ENCODE data around the gene TTYH2. TPM values are rescaled to one million over a fixed set of nuclear protein-coding genes. Genes with fewer than 3 reads are reported as not detected.
A peak's percentile ranks its signal among the peaks of the same experiment; 100 is the strongest.

The TTYH2 gene
- polyA plus RNA-seq, 3 donors = 12.3 to 57.4 (median 18.7) TPM

DNA sequence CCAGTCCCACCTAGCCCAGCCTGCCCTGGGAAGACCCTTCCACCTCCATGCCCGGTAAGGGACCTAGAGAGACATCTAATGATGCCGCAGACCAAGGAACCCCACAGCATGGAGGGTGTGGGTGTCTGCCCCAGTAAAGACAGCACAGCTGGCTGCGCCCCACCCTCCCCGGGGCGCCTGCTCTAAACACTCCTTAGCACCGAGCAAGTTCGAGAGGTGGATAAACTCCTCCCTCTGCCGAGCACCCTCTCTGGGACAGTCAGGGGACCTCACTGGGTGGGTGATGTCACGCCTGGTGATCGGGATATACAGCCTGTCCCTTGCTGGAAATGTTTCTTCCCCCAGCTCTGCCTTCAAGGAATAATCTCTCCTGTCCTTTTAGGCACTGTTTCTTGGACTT lies 43.9 kb downstream of the TTYH2 start:
- H3K4me2 ChIP-seq (replicated peaks; ENCODE audit: extremely low read depth, low read length, poor library complexity, severe bottlenecking) = no peak overlapping the region
- no peaks in the 10 kb centered on the region for H3K4me1 Mint-ChIP-seq
- intact Hi-C loops (cut with micrococcal nuclease) = no loop called here
- H4K20me1 ChIP-seq (ENCODE audit: insufficient read depth, low read length) = no peaks in the 10 kb centered on the region
- H3K9ac ChIP-seq (ENCODE audit: insufficient read depth, low read length, poor library complexity, severe bottlenecking) = no peak overlapping the region
- H3K36me3 Mint-ChIP-seq = peaks cover 58 to 78% of the 10 kb centered on the region in 2 donors
- no peak for DNase-seq
- WGBS (ENCODE audit: insufficient coverage) = 92% methylated on average over 2 of the region's 10 CpGs
- no peak overlapping the region for H3K27ac Mint-ChIP-seq
- no peaks in the 10 kb centered on the region for H3K79me2 ChIP-seq (ENCODE audit: insufficient read depth, low read length)
- H3K27me3 ChIP-seq (ENCODE audit: control insufficient read depth in 2 of 2, insufficient read depth in 2 of 2, low read length in 2 of 2) = no peaks in the 10 kb centered on the region
- H3K4me3 Mint-ChIP-seq = no peak overlapping the region
- no peaks in the 10 kb centered on the region for H3K9me3 Mint-ChIP-seq
- H3K4me3 ChIP-seq (replicated peaks in 1 of 3; ENCODE audit: low read depth in 2 of 3, low read length in 3 of 3) = no peak overlapping the region
- H3K27me3 Mint-ChIP-seq (ENCODE audit: low read depth in 3 of 3) = no peaks in the 10 kb centered on the region
- H2AFZ ChIP-seq (ENCODE audit: insufficient read depth, low read depth, low read length, poor library complexity, severe bottlenecking) = no peak overlapping the region
- no peaks in the 10 kb centered on the region for H3K4me1 ChIP-seq (ENCODE audit: control insufficient read depth in 1 of 2, insufficient read depth in 2 of 2, low read length in 2 of 2)
- no peak overlapping the region for H3K27ac ChIP-seq (ENCODE audit: low read depth in 1 of 2, low read length in 2 of 2)
- H3K9me3 ChIP-seq (replicated peaks in 1 of 2; ENCODE audit: control insufficient read depth in 1 of 2, insufficient read depth in 1 of 2, low read length in 2 of 2) = no peaks in the 10 kb centered on the region
- TF ChIP-seq, protein P1, sequence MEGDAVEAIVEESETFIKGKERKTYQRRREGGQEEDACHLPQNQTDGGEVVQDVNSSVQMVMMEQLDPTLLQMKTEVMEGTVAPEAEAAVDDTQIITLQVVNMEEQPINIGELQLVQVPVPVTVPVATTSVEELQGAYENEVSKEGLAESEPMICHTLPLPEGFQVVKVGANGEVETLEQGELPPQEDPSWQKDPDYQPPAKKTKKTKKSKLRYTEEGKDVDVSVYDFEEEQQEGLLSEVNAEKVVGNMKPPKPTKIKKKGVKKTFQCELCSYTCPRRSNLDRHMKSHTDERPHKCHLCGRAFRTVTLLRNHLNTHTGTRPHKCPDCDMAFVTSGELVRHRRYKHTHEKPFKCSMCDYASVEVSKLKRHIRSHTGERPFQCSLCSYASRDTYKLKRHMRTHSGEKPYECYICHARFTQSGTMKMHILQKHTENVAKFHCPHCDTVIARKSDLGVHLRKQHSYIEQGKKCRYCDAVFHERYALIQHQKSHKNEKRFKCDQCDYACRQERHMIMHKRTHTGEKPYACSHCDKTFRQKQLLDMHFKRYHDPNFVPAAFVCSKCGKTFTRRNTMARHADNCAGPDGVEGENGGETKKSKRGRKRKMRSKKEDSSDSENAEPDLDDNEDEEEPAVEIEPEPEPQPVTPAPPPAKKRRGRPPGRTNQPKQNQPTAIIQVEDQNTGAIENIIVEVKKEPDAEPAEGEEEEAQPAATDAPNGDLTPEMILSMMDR (IDR thresholded peaks at IDR 0.05) = no peak
- H3K36me3 ChIP-seq (replicated peaks in 1 of 2; ENCODE audit: control insufficient read depth in 1 of 2, insufficient read depth in 2 of 2, low read length in 2 of 2) = peaks cover 42 to 86% of the 10 kb centered on the region in 2 donors

DNA sequence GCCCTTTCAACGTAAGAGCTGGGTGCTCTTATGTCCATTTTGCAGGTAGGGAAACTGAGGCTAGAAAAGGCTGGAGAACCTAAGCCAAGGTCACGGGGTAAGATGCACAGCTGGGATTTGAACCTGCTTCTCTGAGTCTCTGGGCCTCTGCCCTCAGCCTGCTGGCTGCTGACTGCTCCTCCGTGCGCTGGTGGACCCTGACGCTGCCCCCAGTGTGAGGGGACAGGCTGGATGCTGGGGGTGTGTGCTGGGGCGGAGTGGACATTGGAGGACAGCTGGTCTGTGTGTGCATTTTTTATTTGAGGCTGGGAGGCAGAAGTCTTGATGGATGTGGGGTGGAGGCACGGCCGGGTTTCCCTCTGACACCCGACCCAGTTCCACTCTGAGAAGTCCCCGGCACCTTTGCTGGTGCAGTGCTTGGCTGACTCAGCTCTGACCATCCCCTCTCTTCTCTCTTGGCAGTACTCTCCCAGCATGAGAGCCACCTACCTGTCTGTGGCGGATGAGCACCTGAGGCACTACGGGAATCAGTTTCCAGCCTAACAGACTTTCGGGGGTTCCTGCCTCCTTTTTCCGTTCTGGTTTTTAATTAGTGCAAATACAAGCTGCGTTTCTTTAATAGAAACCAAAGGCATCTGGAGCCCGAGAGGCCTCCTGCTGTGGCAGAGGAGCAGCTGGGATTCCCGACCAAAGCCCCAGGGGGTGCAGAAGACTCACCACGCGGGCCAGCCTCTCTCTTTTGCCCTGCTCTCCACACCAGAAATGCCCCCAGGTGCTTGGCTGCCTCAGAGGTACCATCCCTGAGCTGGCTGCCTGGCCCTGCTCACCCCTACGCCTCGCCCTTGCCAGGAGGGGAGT lies 46.5 kb downstream of the TTYH2 start:
- H3K4me3 Mint-ChIP-seq = no peak overlapping the region
- peaks cover 39 to 55% of the 10 kb centered on the region in 2 donors for H3K36me3 Mint-ChIP-seq
- Histone ChIP-seq H3K27ac (ENCODE audit: low read depth in 1 of 2, low read length in 2 of 2) (no peak overlapping the region), H3K27me3 (ENCODE audit: control insufficient read depth in 2 of 2, insufficient read depth in 2 of 2, low read length in 2 of 2) (no peaks in the 10 kb centered on the region), H3K9ac (ENCODE audit: insufficient read depth, low read length, poor library complexity, severe bottlenecking) (no peak overlapping the region), H2AFZ (ENCODE audit: insufficient read depth, low read depth, low read length, poor library complexity, severe bottlenecking) (no peak overlapping the region), H3K4me3 (replicated peaks in 1 of 3; ENCODE audit: low read depth in 2 of 3, low read length in 3 of 3) (no peak overlapping the region), H4K20me1 (ENCODE audit: insufficient read depth, low read length) (no peaks in the 10 kb centered on the region), H3K9me3 (replicated peaks in 1 of 2; ENCODE audit: control insufficient read depth in 1 of 2, insufficient read depth in 1 of 2, low read length in 2 of 2) (no peaks in the 10 kb centered on the region), H3K4me1 (ENCODE audit: control insufficient read depth in 1 of 2, insufficient read depth in 2 of 2, low read length in 2 of 2) (no peaks in the 10 kb centered on the region), H3K36me3 (replicated peaks in 1 of 2; ENCODE audit: control insufficient read depth in 1 of 2, insufficient read depth in 2 of 2, low read length in 2 of 2) (peaks cover 30 to 60% of the 10 kb centered on the region in 2 donors), H3K79me2 (ENCODE audit: insufficient read depth, low read length) (no peaks in the 10 kb centered on the region), H3K4me2 (replicated peaks; ENCODE audit: extremely low read depth, low read length, poor library complexity, severe bottlenecking) (no peak overlapping the region)
- H3K27me3 Mint-ChIP-seq (ENCODE audit: low read depth in 3 of 3) = peaks cover 0 to 3% (median 2%) of the 10 kb centered on the region in 3 donors
- 98% methylated on average over 18 of the region's 21 CpGs for WGBS (ENCODE audit: insufficient coverage)
- TF ChIP-seq, protein P1 (IDR thresholded peaks at IDR 0.05) = no peak
- DNase-seq = no peak
- H3K9me3 Mint-ChIP-seq = no peaks in the 10 kb centered on the region
- H3K4me1 Mint-ChIP-seq = no peaks in the 10 kb centered on the region
- H3K27ac Mint-ChIP-seq = peak overlapping the region in 3 of 7 donors; percentile 6 to 60 (median 38)
- intact Hi-C loops (cut with micrococcal nuclease) = no loop called here
